ENCODE results near the gene AKNA.

The AKNA gene

DNA sequence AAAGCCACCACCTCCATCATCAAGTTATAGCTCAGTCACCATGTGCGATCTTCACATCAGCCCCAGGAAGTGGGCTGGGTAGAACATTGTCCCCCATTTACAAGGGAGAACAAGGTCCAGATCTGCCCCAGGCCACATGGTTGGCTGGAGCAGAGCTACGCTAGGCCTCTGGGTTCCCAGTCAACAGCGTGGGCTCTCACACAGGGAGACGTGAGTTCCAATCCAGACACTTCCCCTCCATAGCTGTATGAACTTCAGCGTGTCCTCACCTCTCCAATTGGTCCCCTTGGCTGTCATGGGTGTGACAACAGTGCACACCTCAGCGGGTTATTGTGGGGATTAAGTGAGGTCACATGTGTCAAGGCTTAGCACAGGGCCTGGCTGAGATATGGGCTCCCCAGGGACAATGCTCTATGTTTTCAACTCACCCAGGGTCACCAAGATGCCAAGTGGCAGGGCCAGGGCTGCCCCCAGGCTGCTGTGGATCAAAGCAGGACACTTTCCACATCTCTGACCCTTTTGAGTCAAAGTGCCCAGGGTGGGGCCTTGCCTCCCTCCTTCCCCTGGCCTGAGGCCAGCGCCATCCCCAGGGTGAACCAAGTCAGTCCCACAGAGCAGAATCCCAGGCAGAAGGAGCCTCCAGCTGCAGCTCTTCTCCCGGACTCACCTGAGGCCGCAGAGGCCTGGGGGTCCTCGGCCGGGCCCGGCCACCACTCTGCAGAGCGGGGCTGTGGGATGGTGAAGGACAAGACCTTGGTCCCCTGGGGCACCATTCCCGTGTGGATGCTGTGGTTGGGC is 19.8 kb downstream of the AKNA start:
- no peak for DNase-seq (ENCODE audit: insufficient read length, low spot score)
- FAIRE-seq, result peak; percentile 82
- TF ChIP-seq SPI1 (IDR thresholded peaks at IDR 0.05; ENCODE audit: low read depth, low read length), result no peak
- TF ChIP-seq POLR2A (IDR thresholded peaks at IDR 0.05; ENCODE audit: low read depth, low read length), result 0 out of 2 replicates have a peak, but pooled peaks have one; percentile 13

DNA sequence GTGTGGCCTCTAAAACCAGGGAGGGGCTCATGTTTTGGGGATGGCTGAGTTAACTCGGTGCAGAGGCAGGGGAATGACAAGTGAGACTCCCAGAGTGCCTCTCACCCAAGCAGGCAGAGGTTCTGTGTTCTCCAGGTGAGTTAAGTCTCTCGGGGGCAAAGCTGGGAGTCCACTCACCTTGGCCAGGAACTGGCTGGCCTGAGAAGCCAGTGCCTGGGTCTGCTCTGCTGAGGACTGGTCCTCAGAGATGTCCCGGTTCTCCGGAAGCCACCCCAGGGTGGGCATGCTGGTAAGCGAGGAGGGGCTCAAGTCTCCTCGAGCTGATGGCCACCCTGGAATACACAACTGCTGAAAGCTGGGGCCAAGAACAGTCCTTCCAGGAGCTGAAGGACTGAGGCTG is 20.4 kb downstream of the AKNA start:
- DNase-seq (ENCODE audit: insufficient read length, low spot score) (no peak), FAIRE-seq (no peak)
- TF ChIP-seq POLR2AphosphoS5 (IDR thresholded peaks at IDR 0.05; ENCODE audit: low read depth, low read length) (no peak), POU2F2 (IDR thresholded peaks at IDR 0.05; ENCODE audit: low read depth, low read length) (no peak), SPI1 (IDR thresholded peaks at IDR 0.05; ENCODE audit: low read depth, low read length) (no peak), TAF1 (IDR thresholded peaks at IDR 0.05; ENCODE audit: low read depth, low read length) (no peak), POLR2A (IDR thresholded peaks at IDR 0.05; ENCODE audit: low read depth, low read length) (no peak), PAX5 (IDR thresholded peaks at IDR 0.05; ENCODE audit: insufficient read depth, low read length, severe bottlenecking) (no peak)

- FAIRE-seq (peak; percentile 91), DNase-seq (ENCODE audit: insufficient read length, low spot score) (no peak)
- no peak for TF ChIP-seq POU2F2 (IDR thresholded peaks at IDR 0.05; ENCODE audit: low read depth, low read length)
- TF ChIP-seq SPI1 (IDR thresholded peaks at IDR 0.05; ENCODE audit: low read depth, low read length), result peak; percentile 92
Measured at GRCh38 chr9:114366334-114367128, 21.3 kb downstream of the AKNA start.

- no peak for TF ChIP-seq PAX5 (IDR thresholded peaks at IDR 0.05; ENCODE audit: insufficient read depth, low read length, severe bottlenecking)
- no peak for TF ChIP-seq POLR2A (IDR thresholded peaks at IDR 0.05; ENCODE audit: low read depth, low read length)
- TF ChIP-seq TAF1 (IDR thresholded peaks at IDR 0.05; ENCODE audit: low read depth, low read length), result no peak
- no peak for TF ChIP-seq POLR2AphosphoS5 (IDR thresholded peaks at IDR 0.05; ENCODE audit: low read depth, low read length)
- no peak for TF ChIP-seq SPI1 (IDR thresholded peaks at IDR 0.05; ENCODE audit: low read depth, low read length)
- TF ChIP-seq POU2F2 (IDR thresholded peaks at IDR 0.05; ENCODE audit: low read depth, low read length), result no peak
- FAIRE-seq (no peak), DNase-seq (ENCODE audit: insufficient read length, low spot score) (no peak)
Measured at GRCh38 chr9:114365194-114365593, 22.6 kb downstream of the AKNA start.

DNA sequence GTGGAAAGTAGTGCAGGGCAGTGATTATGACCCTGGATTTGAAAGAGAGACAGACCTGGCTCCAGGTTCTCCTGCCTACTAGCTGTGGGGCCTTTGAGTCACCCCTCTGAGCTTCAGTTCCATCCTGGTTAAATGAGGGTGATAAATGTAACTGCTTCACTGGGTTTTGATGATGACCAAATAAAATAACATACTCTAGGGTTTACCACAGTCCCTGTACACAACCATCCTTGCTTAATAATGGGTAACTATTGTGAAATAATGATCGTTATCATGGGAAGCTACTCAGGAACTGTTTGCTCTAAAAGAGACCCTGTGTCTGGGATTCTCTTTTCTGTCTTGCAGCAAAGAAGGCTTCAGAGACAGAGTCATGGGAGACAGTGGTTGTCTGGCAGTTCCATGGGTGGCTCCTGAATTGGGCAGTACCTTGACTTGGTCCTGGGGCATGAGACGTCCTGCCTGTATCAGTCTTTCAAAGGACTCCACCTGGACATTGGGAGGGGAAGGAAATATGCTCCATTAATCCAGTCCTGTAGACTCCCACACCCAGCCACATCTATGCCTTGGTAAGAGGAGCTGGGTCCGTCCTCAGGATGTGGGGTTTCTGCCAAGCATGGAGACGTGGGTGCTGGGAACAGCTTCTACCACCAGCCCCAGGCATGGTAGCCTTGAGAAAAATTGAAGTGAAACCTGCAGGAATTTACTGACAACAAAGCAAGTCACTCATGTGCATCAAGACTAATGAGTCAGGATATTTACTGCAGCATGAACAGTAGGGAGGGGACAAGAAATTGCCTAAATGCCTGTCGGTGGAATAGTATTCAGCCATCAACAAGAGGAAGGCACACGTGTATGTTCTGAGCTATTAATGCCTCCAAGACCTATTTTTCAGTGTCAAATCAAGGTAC is 23.4 kb downstream of the AKNA start:
- DNase-seq (ENCODE audit: insufficient read length, low spot score) (no peak), FAIRE-seq (peak; percentile 33)
- no peak for TF ChIP-seq PAX5 (IDR thresholded peaks at IDR 0.05; ENCODE audit: insufficient read depth, low read length, severe bottlenecking)
- peak; percentile 89 for TF ChIP-seq SPI1 (IDR thresholded peaks at IDR 0.05; ENCODE audit: low read depth, low read length)

GRCh38 chr9:114363424-114363823 is 24.4 kb downstream of the AKNA start:
- DNase-seq (ENCODE audit: insufficient read length, low spot score) (no peak), FAIRE-seq (peak; percentile 60)
- TF ChIP-seq TAF1 (IDR thresholded peaks at IDR 0.05; ENCODE audit: low read depth, low read length) (no peak), PAX5 (IDR thresholded peaks at IDR 0.05; ENCODE audit: insufficient read depth, low read length, severe bottlenecking) (no peak)

DNA sequence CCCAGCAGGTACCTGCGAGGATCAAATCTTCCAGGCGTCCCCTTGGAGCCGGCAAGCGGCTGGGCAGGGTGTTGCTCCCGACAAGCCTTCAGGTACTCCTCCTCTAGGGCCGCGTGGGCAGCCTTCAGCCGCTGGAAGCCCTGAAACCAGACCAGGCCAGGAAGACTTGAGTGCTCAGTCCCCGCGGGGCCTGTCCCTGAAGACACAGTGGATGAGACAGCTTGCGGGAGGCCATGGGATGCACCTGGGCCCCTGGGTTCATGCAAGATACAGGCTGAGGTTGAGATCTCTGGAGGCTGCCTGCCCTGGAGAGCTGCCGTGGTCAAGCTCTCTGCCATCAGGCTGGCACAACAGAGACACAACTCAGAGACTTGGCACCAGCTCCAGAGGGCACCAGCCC is 25.4 kb downstream of the AKNA start:
- TF ChIP-seq TAF1 (IDR thresholded peaks at IDR 0.05; ENCODE audit: low read depth, low read length) (no peak), SPI1 (IDR thresholded peaks at IDR 0.05; ENCODE audit: low read depth, low read length) (no peak), POLR2A (IDR thresholded peaks at IDR 0.05; ENCODE audit: low read depth, low read length) (no peak), POLR2AphosphoS5 (IDR thresholded peaks at IDR 0.05; ENCODE audit: low read depth, low read length) (no peak), PAX5 (IDR thresholded peaks at IDR 0.05; ENCODE audit: insufficient read depth, low read length, severe bottlenecking) (no peak), POU2F2 (IDR thresholded peaks at IDR 0.05; ENCODE audit: low read depth, low read length) (no peak)
- no peak for DNase-seq (ENCODE audit: insufficient read length, low spot score)
- no peak for FAIRE-seq

DNA sequence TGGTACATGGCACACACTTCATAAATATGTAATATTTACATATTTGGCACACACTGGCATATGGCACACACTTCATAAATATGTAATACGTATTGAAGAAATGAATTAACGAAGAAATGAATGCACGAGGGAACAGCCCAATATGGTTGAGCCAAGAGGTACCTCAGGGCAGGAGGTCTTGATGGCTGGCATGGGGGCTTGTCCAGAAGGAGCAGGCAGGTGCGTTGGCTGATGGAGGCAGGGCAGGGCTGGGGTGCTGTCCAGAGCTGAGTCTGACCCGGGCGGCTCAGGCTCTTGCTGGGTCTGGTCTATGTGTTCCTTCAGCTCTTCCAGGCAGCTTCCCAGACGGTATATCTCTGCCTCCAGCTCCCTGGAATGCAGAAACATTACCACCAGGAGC is 26.2 kb downstream of the AKNA start:
- no peak for FAIRE-seq

DNA sequence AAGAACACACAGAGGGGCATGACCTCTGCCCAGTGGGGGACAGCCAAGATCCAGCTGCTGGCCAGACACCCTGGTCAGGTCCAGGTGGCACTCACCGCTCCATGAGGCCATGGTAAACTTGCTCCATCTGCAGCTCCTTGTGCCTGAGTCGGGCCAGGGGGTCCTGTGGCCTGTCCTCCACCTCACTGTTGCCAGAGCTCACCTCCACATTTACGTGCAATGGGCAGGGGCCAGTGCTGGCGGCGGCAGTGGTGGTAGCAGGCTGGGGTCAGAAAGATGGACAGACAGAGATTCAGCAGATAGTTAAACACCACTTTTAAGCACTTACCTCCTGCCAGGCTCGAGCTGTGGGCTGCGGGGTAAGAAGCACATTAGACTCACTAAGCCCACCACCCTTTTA is 28.0 kb downstream of the AKNA start:
- TF ChIP-seq SPI1 (IDR thresholded peaks at IDR 0.05; ENCODE audit: low read depth, low read length), result no peak
- no peak for TF ChIP-seq POU2F2 (IDR thresholded peaks at IDR 0.05; ENCODE audit: low read depth, low read length)
- no peak for TF ChIP-seq TAF1 (IDR thresholded peaks at IDR 0.05; ENCODE audit: low read depth, low read length)
- TF ChIP-seq POLR2AphosphoS5 (IDR thresholded peaks at IDR 0.05; ENCODE audit: low read depth, low read length), result no peak
- no peak for TF ChIP-seq PAX5 (IDR thresholded peaks at IDR 0.05; ENCODE audit: insufficient read depth, low read length, severe bottlenecking)
- no peak for TF ChIP-seq POLR2A (IDR thresholded peaks at IDR 0.05; ENCODE audit: low read depth, low read length)
- no peak for FAIRE-seq

More for the DNA sequence above, 26.2 kb downstream of the AKNA start:
- TF ChIP-seq PAX5 (IDR thresholded peaks at IDR 0.05; ENCODE audit: insufficient read depth, low read length, severe bottlenecking), result no peak
- 0 out of 2 replicates have a peak, but pooled peaks have one; percentile 43 for TF ChIP-seq POLR2AphosphoS5 (IDR thresholded peaks at IDR 0.05; ENCODE audit: low read depth, low read length)
- DNase-seq (ENCODE audit: insufficient read length, low spot score), result no peak

More for the DNA sequence above, 28.0 kb downstream of the AKNA start:
- DNase-seq (ENCODE audit: insufficient read length, low spot score), result no peak
